Esophagus squamous epithelium (tissue), 5 donors: ENCODE data around the gene KNDC1. TPM values are rescaled to one million over a fixed set of nuclear protein-coding genes. Genes with fewer than 3 reads are reported as not detected.
"Not testable (repeated sequence)": the region's sequence is repeated elsewhere in the genome, so short reads cannot be mapped to it uniquely, and the experiment has no call there.

ENCODE experiments used
- DNase-seq: peaks from one replicate; lab custom pipeline; 2025; lab: John Stamatoyannopoulos, UW
- H3K27ac ChIP-seq, 4 donors: fragments of 200-600 bp; sonication (generic); one replicate each; pipeline ENCODE4 v1.5.1; 2016 to 2019; ENCODE audit warnings: mild to moderate bottlenecking in 1 of 4
- H3K27me3 ChIP-seq, 4 donors: fragments of 200-600 bp; sonication (generic); 1 replicate in 3 of 4; 2 replicates in 1 of 4; pipeline versions ENCODE4 v1.5.1 to v1.6.0; 2017 to 2021; ENCODE audit warnings: antibody characterized with exemption in 1 of 4
- H3K36me3 ChIP-seq, 3 donors: fragments of 200-600 bp; sonication (generic); one replicate each; pipeline ENCODE4 v1.5.1; 2016 to 2019
- H3K4me1 ChIP-seq, 3 donors: fragments of 200-600 bp; sonication (generic); one replicate each; pipeline ENCODE4 v1.5.1; 2017 to 2019
- H3K4me3 ChIP-seq, 4 donors: fragments of 200-600 bp; sonication (generic); 1 replicate in 3 of 4; 2 replicates in 1 of 4; pipeline ENCODE4 v1.5.1; 2016 to 2019; ENCODE audit warnings: mild to moderate bottlenecking in 2 of 4, moderate library complexity in 1 of 4
- H3K9me3 ChIP-seq, 3 donors: fragments of 200-600 bp; sonication (generic); one replicate each; pipeline ENCODE4 v1.5.1; 2016 to 2019
- CTCF ChIP-seq, 6 experiments: fragments of 450-650 bp in 4 of 6; fragments of 200-600 bp in 2 of 6; sonication (generic) in 2 of 6; IDR thresholded peaks; one replicate each; pipeline ENCODE4 v1.5.1; 2016 to 2019; ENCODE audit warnings: antibody characterized with exemption in 6 of 6, mild to moderate bottlenecking in 4 of 6, moderate library complexity in 4 of 6
- POLR2A ChIP-seq, 4 donors: fragments of 450-650 bp; IDR thresholded peaks; one replicate each; pipeline ENCODE4 v1.6.1; 2017; ENCODE audit warnings: antibody characterized with exemption in 4 of 4, mild to moderate bottlenecking in 4 of 4, moderate library complexity in 3 of 4
- WGBS, 2 donors: methylation state at CpG; one replicate each; pipeline ENCODE4 v1.1.5; 2018; 5-methylcytosine and 5-hydroxymethylcytosine counted together
- intact Hi-C: fragments of 100-400 bp; cut with DNase I; formaldehyde crosslinking; loops from one replicate; pipeline ENCODE4 v1.15.0; 2022
- total RNA-seq, 4 donors: library from RNA; depleted of rRNA; stranded (reverse); fragments of >200 nt; gene quantifications; one replicate each; pipeline ENCODE4 v1.1.0, GENCODE V29; 2016
- donor health status: DM: yes; HTN: yes; CAD: no.

The KNDC1 gene
- total RNA-seq, 4 donors from 2014 or later: 0.19 to 0.64 (median 0.53) TPM; not detected in 1

GRCh38 chr10:133231946-133232574 lies 72.0 kb downstream of the KNDC1 start:
- H3K9me3 ChIP-seq: no peaks in the 10 kb centered on the region
- peaks cover 16 to 100% (median 22%) of the 10 kb centered on the region in 4 donors for H3K27me3 ChIP-seq
- intact Hi-C loops: no loop called here
- no peak for DNase-seq
- TF ChIP-seq CTCF (IDR thresholded peaks at IDR 0.05): no peak
- TF ChIP-seq POLR2A (IDR thresholded peaks at IDR 0.05): no peak
- H3K27ac ChIP-seq: no peak overlapping the region
- peaks cover 9 to 37% (median 28%) of the 10 kb centered on the region in 3 donors for H3K4me1 ChIP-seq
- no peaks in the 10 kb centered on the region for H3K36me3 ChIP-seq
- H3K4me3 ChIP-seq: no peak overlapping the region
- 13 to 47% methylated on average over 3 to 4 of the region's 11 CpGs for WGBS, 2 donors

GRCh38 chr10:133234796-133235195 lies 74.8 kb downstream of the KNDC1 start:
- H3K36me3 ChIP-seq, DNase-seq, H3K4me3 ChIP-seq, intact Hi-C loops, H3K9me3 ChIP-seq, H3K27ac ChIP-seq: not testable (repeated sequence)
- Histone ChIP-seq H3K4me1 (peaks cover 9 to 45% (median 31%) of the 10 kb centered on the region in 3 donors), H3K27me3 (peaks cover 23 to 100% (median 33%) of the 10 kb centered on the region in 4 donors)
- WGBS, 2 donors: 37 to 52% methylated on average over 6 to 8 of the region's 10 CpGs

- DNase-seq: no peak
- no peaks in the 10 kb centered on the region for H3K36me3 ChIP-seq
- H3K4me3 ChIP-seq: peak overlapping the region in 3 of 4 donors; percentile 2 to 54 (median 34)
- intact Hi-C loops: no loop called here
- peaks cover 22 to 100% (median 35%) of the 10 kb centered on the region in 4 donors for H3K27me3 ChIP-seq
- WGBS, 2 donors: 0% methylated on average over 1 to 2 of the region's 48 CpGs
- peak overlapping the region in 2 of 4 donors; percentile 36 to 66 for H3K27ac ChIP-seq
- peaks cover 9 to 41% (median 26%) of the 10 kb centered on the region in 3 donors for H3K4me1 ChIP-seq
- TF ChIP-seq CTCF (IDR thresholded peaks at IDR 0.05) (no peak), POLR2A (IDR thresholded peaks at IDR 0.05) (no peak)
- no peaks in the 10 kb centered on the region for H3K9me3 ChIP-seq
Measured at GRCh38 chr10:133235265-133235855, 75.3 kb downstream of the KNDC1 start.

- intact Hi-C loops: no loop called here
- Histone ChIP-seq H3K27ac (peak overlapping the region in 1 of 4 donors; percentile 36), H3K4me3 (peak overlapping the region in 2 of 4 donors; percentile 34 to 54), H3K9me3 (no peaks in the 10 kb centered on the region), H3K27me3 (peaks cover 22 to 100% (median 35%) of the 10 kb centered on the region in 4 donors), H3K36me3 (no peaks in the 10 kb centered on the region), H3K4me1 (peaks cover 9 to 40% (median 21%) of the 10 kb centered on the region in 3 donors)
- TF ChIP-seq POLR2A (IDR thresholded peaks at IDR 0.05): no peak
- TF ChIP-seq CTCF (IDR thresholded peaks at IDR 0.05): no peak
- 0% methylated on average over 5 to 6 of the region's 18 CpGs for WGBS, 2 donors
- DNase-seq: no peak
Measured at GRCh38 chr10:133235932-133236331, 75.9 kb downstream of the KNDC1 start.

GRCh38 chr10:133236401-133237240 lies 76.6 kb downstream of the KNDC1 start:
- Histone ChIP-seq H3K27ac (peak overlapping the region in 1 of 4 donors; percentile 36), H3K4me3 (peak overlapping the region in 2 of 4 donors; percentile 34 to 54), H3K27me3 (peaks cover 22 to 100% (median 32%) of the 10 kb centered on the region in 4 donors), H3K4me1 (peaks cover 9 to 44% (median 16%) of the 10 kb centered on the region in 3 donors), H3K36me3 (no peaks in the 10 kb centered on the region), H3K9me3 (no peaks in the 10 kb centered on the region)
- DNase-seq: no peak
- TF ChIP-seq CTCF (IDR thresholded peaks at IDR 0.05): no peak
- no peak for TF ChIP-seq POLR2A (IDR thresholded peaks at IDR 0.05)
- 8% methylated on average over 9 of the region's 103 CpGs; no CpG with 5 or more reads in 1 of the 2 donors for WGBS, 2 donors
- intact Hi-C loops: no loop called here
